ENCODE measurements around the gene ACSL1. TPM values are rescaled to one million over a fixed set of nuclear protein-coding genes. Genes with fewer than 3 reads are reported as not detected.
"Not testable (repeated sequence)": the region's sequence is repeated elsewhere in the genome, so short reads cannot be mapped to it uniquely, and the experiment has no call there.

Gene ACSL1
- total and polyA plus RNA-seq, 2 experiments from 2014 or later: 121 to 168 TPM

DNA sequence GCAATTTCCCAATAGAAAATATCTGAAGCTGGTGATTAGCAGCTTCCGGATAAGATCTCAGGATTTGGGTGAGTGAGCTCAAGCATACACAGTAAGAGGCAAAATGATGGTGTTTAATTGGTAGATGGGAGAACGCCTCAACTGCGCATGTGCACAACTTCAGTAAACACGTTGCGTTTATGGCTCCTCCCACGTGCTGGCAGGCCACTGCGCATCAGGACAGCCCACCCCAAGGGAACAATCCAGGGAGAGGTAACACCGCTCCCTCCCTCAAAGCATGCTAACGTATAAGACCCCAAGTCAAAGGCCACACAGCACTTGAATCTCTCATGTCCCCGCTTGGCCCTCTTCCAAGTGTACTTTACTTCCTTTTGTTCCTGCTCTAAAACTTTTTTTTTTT, 81.5 kb downstream of the ACSL1 start:
- H2AFZ ChIP-seq: no peak overlapping the region
- H3K27ac ChIP-seq: no peak overlapping the region
- H3K9me3 ChIP-seq (ENCODE audit: low read depth): no peaks in the 10 kb centered on the region
- no peaks in the 10 kb centered on the region for H4K20me1 ChIP-seq (ENCODE audit: insufficient read depth, poor library complexity, severe bottlenecking)
- 92% methylated on average over 10 of the region's 10 CpGs for WGBS (ENCODE audit: low lambda C conversion rate, missing lambda C conversion rate)
- no peak overlapping the region for H3K4me3 ChIP-seq
- H3K27me3 ChIP-seq: no peaks in the 10 kb centered on the region
- no peak overlapping the region for H3K4me2 ChIP-seq
- no peaks in the 10 kb centered on the region for H3K79me2 ChIP-seq
- H3K4me1 ChIP-seq (ENCODE audit: insufficient read depth): peaks cover 23% of the 10 kb centered on the region
- no peaks in the 10 kb centered on the region for H3K36me3 ChIP-seq (replicated peaks; ENCODE audit: insufficient read depth, low read depth)
- TF ChIP-seq EZH2 (IDR thresholded peaks at IDR 0.05; ENCODE audit: borderline replicate concordance) (no peak), EZH2phosphoT487 (IDR thresholded peaks at IDR 0.05; ENCODE audit: low read depth, severe bottlenecking, unreplicated experiment) (no peak), CTCF (IDR thresholded peaks at IDR 0.05; ENCODE audit: poor library complexity) (no peak)
- no peak for DNase-seq (ENCODE audit: low spot score)
- no peaks in the 10 kb centered on the region for H3K9me2 ChIP-seq (replicated peaks; ENCODE audit: insufficient read depth)

DNA sequence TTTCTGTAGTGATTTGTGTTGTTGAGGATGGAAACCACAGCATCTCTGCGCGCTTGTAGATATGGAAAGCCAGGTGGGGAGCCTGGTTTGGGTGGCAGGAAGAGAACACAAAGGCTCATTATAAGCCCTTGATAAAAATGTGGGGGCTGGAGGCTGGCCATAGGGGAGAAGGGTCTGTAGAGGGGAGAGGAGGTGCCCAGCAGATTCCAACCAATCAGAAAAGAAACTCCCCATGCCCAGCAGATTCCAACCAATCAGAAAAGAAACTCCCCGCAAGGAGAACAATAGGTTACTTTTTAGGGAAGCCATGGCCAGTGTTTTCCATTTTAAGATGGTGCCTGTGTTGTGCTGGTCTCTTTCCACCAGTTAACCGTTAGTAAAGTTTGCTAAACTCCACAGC, 82.1 kb downstream of the ACSL1 start:
- TF ChIP-seq EZH2phosphoT487 (IDR thresholded peaks at IDR 0.05; ENCODE audit: low read depth, severe bottlenecking, unreplicated experiment) (no peak), CTCF (IDR thresholded peaks at IDR 0.05; ENCODE audit: poor library complexity) (no peak), EZH2 (IDR thresholded peaks at IDR 0.05; ENCODE audit: borderline replicate concordance) (no peak)
- Histone ChIP-seq H3K27ac (no peak overlapping the region), H3K4me3 (no peak overlapping the region), H2AFZ (no peak overlapping the region), H3K4me2 (no peak overlapping the region), H4K20me1 (ENCODE audit: insufficient read depth, poor library complexity, severe bottlenecking) (no peaks in the 10 kb centered on the region), H3K27me3 (no peaks in the 10 kb centered on the region), H3K9me2 (replicated peaks; ENCODE audit: insufficient read depth) (no peaks in the 10 kb centered on the region), H3K79me2 (no peaks in the 10 kb centered on the region), H3K9me3 (ENCODE audit: low read depth) (no peaks in the 10 kb centered on the region), H3K4me1 (ENCODE audit: insufficient read depth) (peaks cover 23% of the 10 kb centered on the region), H3K36me3 (replicated peaks; ENCODE audit: insufficient read depth, low read depth) (no peaks in the 10 kb centered on the region)
- no peak for DNase-seq (ENCODE audit: low spot score)
- WGBS (ENCODE audit: low lambda C conversion rate, missing lambda C conversion rate): 91% methylated on average over 4 of the region's 4 CpGs

- not testable (repeated sequence) for H3K4me1 ChIP-seq (ENCODE audit: insufficient read depth); H2AFZ ChIP-seq; H3K9me3 ChIP-seq (ENCODE audit: low read depth); DNase-seq (ENCODE audit: low spot score); H3K79me2 ChIP-seq; H3K27ac ChIP-seq; H4K20me1 ChIP-seq (ENCODE audit: insufficient read depth, poor library complexity, severe bottlenecking); H3K27me3 ChIP-seq; H3K9me2 ChIP-seq (replicated peaks; ENCODE audit: insufficient read depth); H3K4me2 ChIP-seq; H3K4me3 ChIP-seq; H3K36me3 ChIP-seq (replicated peaks; ENCODE audit: insufficient read depth, low read depth)
- 63% methylated on average over 1 of the region's 1 CpG for WGBS (ENCODE audit: low lambda C conversion rate, missing lambda C conversion rate)
These were observed 84.1 kb downstream of the ACSL1 start for GRCh38 chr4:184741651-184742050.

- Histone ChIP-seq H3K36me3 (replicated peaks; ENCODE audit: insufficient read depth, low read depth) (no peaks in the 10 kb centered on the region), H3K9me2 (replicated peaks; ENCODE audit: insufficient read depth) (no peaks in the 10 kb centered on the region), H3K4me3 (no peak overlapping the region), H3K27me3 (no peaks in the 10 kb centered on the region), H3K79me2 (no peaks in the 10 kb centered on the region), H3K27ac (no peak overlapping the region), H3K4me2 (no peak overlapping the region), H3K9me3 (ENCODE audit: low read depth) (no peaks in the 10 kb centered on the region), H2AFZ (no peak overlapping the region), H4K20me1 (ENCODE audit: insufficient read depth, poor library complexity, severe bottlenecking) (no peaks in the 10 kb centered on the region), H3K4me1 (ENCODE audit: insufficient read depth) (peaks cover 1% of the 10 kb centered on the region)
- DNase-seq (ENCODE audit: low spot score): no peak
- no peak for TF ChIP-seq CTCF (IDR thresholded peaks at IDR 0.05; ENCODE audit: poor library complexity)
- TF ChIP-seq EZH2 (IDR thresholded peaks at IDR 0.05; ENCODE audit: borderline replicate concordance): no peak
- TF ChIP-seq EZH2phosphoT487 (IDR thresholded peaks at IDR 0.05; ENCODE audit: low read depth, severe bottlenecking, unreplicated experiment): no peak
- 98% methylated on average over 20 of the region's 20 CpGs for WGBS (ENCODE audit: low lambda C conversion rate, missing lambda C conversion rate)
These were observed 84.8 kb downstream of the ACSL1 start for GRCh38 chr4:184740980-184741391.

DNA sequence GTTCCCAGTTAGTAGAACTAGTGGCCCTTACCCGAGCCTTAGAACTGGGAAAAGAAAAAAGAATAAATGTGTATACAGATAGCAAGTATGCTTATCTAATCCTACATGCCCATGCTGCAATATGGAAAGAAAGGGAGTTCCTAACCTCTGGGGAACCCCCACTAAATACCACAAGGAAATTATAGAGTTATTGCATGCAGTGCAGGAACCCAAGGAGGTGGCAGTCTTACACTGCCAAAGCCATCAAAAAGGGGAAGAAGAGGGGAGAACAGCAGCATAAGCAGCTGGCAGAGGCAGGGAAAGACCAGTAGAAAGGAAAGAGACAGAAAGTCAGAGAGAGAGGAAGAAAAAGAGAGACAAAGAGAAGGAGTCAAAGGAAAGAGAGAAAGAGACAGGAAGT, 86.2 kb downstream of the ACSL1 start:
- not testable (repeated sequence) for H4K20me1 ChIP-seq (ENCODE audit: insufficient read depth, poor library complexity, severe bottlenecking); H3K27ac ChIP-seq; H2AFZ ChIP-seq; H3K4me1 ChIP-seq (ENCODE audit: insufficient read depth); H3K9me2 ChIP-seq (replicated peaks; ENCODE audit: insufficient read depth); H3K27me3 ChIP-seq; H3K36me3 ChIP-seq (replicated peaks; ENCODE audit: insufficient read depth, low read depth); H3K9me3 ChIP-seq (ENCODE audit: low read depth); H3K4me2 ChIP-seq; H3K4me3 ChIP-seq; DNase-seq (ENCODE audit: low spot score); H3K79me2 ChIP-seq
- WGBS (ENCODE audit: low lambda C conversion rate, missing lambda C conversion rate): 91% methylated on average over 1 of the region's 1 CpG

All from hepatocyte (in vitro differentiated cells).